GM23248 (cell line): Measurements from ENCODE around the gene ERCC2.

ENCODE experiments used
- EZH2 ChIP-seq: fragments of 200-600 bp; sonication (generic); IDR thresholded peaks from 2 replicates; pipeline ENCODE4 v1.6.1; 2018; ENCODE audit warnings: antibody characterized with exemption, mild to moderate bottlenecking; ENCODE audit not compliant: insufficient read depth, poor library complexity, severe bottlenecking
- EZH2phosphoT487 ChIP-seq: fragments of 200-600 bp; sonication (generic); IDR thresholded peaks from 2 replicates; pipeline ENCODE4 v1.6.1; 2018; ENCODE audit warnings: antibody characterized with exemption, moderate library complexity, mild to moderate bottlenecking, low read depth; ENCODE audit not compliant: insufficient read depth

GRCh38 chr19:45351401-45351952 lies 18.9 kb downstream of the ERCC2 start:
- TF ChIP-seq EZH2 (no peak), EZH2phosphoT487 (no peak)
